Measurements from ENCODE around the gene SUPT20HL2.

GRCh38 chrX:24262309-24262708 lies 51.6 kb downstream of the SUPT20HL2 start:
- TF ChIP-seq NFIC (IDR thresholded peaks at IDR 0.05; ENCODE audit: borderline replicate concordance) (no peak), PBX3 (IDR thresholded peaks at IDR 0.05) (no peak), TEAD4 (IDR thresholded peaks at IDR 0.05; ENCODE audit: borderline replicate concordance, insufficient read depth) (no peak), YY1 (IDR thresholded peaks at IDR 0.05; ENCODE audit: low read depth) (no peak), GABPA (IDR thresholded peaks at IDR 0.05; ENCODE audit: low read depth) (no peak), FOXM1 (IDR thresholded peaks at IDR 0.05; ENCODE audit: low read depth) (no peak), RAD21 (IDR thresholded peaks at IDR 0.05; ENCODE audit: low read length) (no peak)
- TF ChIP-seq, protein P1, sequence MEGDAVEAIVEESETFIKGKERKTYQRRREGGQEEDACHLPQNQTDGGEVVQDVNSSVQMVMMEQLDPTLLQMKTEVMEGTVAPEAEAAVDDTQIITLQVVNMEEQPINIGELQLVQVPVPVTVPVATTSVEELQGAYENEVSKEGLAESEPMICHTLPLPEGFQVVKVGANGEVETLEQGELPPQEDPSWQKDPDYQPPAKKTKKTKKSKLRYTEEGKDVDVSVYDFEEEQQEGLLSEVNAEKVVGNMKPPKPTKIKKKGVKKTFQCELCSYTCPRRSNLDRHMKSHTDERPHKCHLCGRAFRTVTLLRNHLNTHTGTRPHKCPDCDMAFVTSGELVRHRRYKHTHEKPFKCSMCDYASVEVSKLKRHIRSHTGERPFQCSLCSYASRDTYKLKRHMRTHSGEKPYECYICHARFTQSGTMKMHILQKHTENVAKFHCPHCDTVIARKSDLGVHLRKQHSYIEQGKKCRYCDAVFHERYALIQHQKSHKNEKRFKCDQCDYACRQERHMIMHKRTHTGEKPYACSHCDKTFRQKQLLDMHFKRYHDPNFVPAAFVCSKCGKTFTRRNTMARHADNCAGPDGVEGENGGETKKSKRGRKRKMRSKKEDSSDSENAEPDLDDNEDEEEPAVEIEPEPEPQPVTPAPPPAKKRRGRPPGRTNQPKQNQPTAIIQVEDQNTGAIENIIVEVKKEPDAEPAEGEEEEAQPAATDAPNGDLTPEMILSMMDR (IDR thresholded peaks at IDR 0.05), result no peak
- TF ChIP-seq, protein P2, sequence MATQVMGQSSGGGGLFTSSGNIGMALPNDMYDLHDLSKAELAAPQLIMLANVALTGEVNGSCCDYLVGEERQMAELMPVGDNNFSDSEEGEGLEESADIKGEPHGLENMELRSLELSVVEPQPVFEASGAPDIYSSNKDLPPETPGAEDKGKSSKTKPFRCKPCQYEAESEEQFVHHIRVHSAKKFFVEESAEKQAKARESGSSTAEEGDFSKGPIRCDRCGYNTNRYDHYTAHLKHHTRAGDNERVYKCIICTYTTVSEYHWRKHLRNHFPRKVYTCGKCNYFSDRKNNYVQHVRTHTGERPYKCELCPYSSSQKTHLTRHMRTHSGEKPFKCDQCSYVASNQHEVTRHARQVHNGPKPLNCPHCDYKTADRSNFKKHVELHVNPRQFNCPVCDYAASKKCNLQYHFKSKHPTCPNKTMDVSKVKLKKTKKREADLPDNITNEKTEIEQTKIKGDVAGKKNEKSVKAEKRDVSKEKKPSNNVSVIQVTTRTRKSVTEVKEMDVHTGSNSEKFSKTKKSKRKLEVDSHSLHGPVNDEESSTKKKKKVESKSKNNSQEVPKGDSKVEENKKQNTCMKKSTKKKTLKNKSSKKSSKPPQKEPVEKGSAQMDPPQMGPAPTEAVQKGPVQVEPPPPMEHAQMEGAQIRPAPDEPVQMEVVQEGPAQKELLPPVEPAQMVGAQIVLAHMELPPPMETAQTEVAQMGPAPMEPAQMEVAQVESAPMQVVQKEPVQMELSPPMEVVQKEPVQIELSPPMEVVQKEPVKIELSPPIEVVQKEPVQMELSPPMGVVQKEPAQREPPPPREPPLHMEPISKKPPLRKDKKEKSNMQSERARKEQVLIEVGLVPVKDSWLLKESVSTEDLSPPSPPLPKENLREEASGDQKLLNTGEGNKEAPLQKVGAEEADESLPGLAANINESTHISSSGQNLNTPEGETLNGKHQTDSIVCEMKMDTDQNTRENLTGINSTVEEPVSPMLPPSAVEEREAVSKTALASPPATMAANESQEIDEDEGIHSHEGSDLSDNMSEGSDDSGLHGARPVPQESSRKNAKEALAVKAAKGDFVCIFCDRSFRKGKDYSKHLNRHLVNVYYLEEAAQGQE (IDR thresholded peaks at IDR 0.05; ENCODE audit: low read depth, low read length), result no peak

Data from SK-N-SH (cell line).